Nucleus accumbens (tissue), 56 donors: Measurements from ENCODE around the gene NAA10.
"Not testable (repeated sequence)": the region's sequence is repeated elsewhere in the genome, so short reads cannot be mapped to it uniquely, and the experiment has no call there.

Experiments used
- DNase-seq, 56 donors: peaks; one replicate each; lab custom pipeline; 2025; lab: John Stamatoyannopoulos, UW

The NAA10 gene

GRCh38 chrX:153934762-153935325, at the start of gene NAA10:
Gene NAA10 (minus strand): TSS chrX:153935037. CDS start chrX:153934904, 133 bp downstream.
- peak in 42 of 56 donors; percentile 4 to 77 (median 47) for DNase-seq

GRCh38 chrX:153983321-153983801, 48.5 kb upstream of the NAA10 start:
- DNase-seq: no peak

GRCh38 chrX:153981771-153982533, 47.1 kb upstream of the NAA10 start:
- DNase-seq: peak in 4 of 56 donors; percentile 1 to 20 (median 8)

- no peak for DNase-seq
These were observed 46.4 kb upstream of the NAA10 start for GRCh38 chrX:153981231-153981630.

- DNase-seq: not testable (repeated sequence)
These were observed 45.6 kb upstream of the NAA10 start for GRCh38 chrX:153980394-153980793.

- DNase-seq: no peak
These were observed 40.0 kb upstream of the NAA10 start for GRCh38 chrX:153974726-153975286.

- peak in 1 of 56 donors; percentile 6 for DNase-seq
These were observed 39.3 kb upstream of the NAA10 start for GRCh38 chrX:153974003-153974725.

- no peak for DNase-seq
These were observed 38.5 kb upstream of the NAA10 start for GRCh38 chrX:153973127-153974002.

- DNase-seq: peak in 54 of 56 donors; percentile 25 to 92 (median 74)
These were observed 37.7 kb upstream of the NAA10 start, which contains the start of gene TMEM187 for GRCh38 chrX:153972368-153973126. Gene TMEM187 (plus strand): TSS chrX:153972754. CDS start chrX:153982063, 9,309 bp downstream.

- peak in 54 of 56 donors; percentile 58 to 93 (median 85) for DNase-seq
These were observed 36.9 kb upstream of the NAA10 start, which contains the start of gene HCFC1 for GRCh38 chrX:153971450-153972367. Gene HCFC1 (minus strand): TSS chrX:153971818. CDS start chrX:153970840, 978 bp downstream.

- DNase-seq: peak in 55 of 56 donors; percentile 8 to 93 (median 81)
These were observed 36.2 kb upstream of the NAA10 start for GRCh38 chrX:153971124-153971449.

- peak in 39 of 56 donors; percentile 14 to 86 (median 62) for DNase-seq
These were observed 35.7 kb upstream of the NAA10 start for GRCh38 chrX:153970357-153971123.

GRCh38 chrX:153969904-153970356, 35.1 kb upstream of the NAA10 start:
- DNase-seq: peak in 38 of 56 donors; percentile 14 to 77 (median 54)

GRCh38 chrX:153969125-153969903, 34.5 kb upstream of the NAA10 start:
- DNase-seq: peak in 4 of 56 donors; percentile 30 to 50 (median 37)

GRCh38 chrX:153968754-153969124, 33.9 kb upstream of the NAA10 start:
- peak in 19 of 56 donors; percentile 9 to 44 (median 25) for DNase-seq

GRCh38 chrX:153968255-153968654, 33.4 kb upstream of the NAA10 start:
- no peak for DNase-seq
